ENCODE data around the gene IPPK. TPM values are rescaled to one million over a fixed set of nuclear protein-coding genes. Genes with fewer than 3 reads are reported as not detected.

IPPK gene
- total RNA-seq, 4 donors from 2014 or later: 41.8 to 86.9 (median 46.1) TPM

DNA sequence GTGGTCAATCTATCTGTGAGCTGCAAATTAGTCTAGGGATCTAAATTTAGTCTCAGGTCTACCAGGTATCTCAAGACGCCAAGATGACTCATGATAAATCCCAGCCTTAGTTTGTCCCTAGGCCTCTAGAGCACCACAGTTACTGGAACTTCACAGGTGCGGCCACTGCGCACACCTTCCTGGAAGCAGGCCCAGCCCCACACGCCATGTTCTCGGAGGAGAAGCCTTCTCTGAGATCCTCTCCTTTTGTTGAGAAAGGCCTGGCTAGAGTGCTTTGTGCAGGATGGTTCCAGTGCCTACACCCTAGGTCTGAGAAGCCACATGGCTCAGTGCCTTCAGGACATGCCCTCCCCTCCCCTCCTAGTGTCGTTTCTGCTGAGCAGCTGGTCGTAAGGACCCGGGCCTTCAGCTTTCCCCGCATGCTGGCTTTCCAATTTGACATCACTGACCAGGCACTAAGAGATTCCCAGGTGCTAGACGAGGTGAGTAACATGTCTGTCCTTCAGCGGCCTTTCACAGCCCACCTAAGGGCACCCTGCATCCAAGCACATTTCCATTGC is 51.9 kb downstream of the IPPK start:
- intact Hi-C loops (cut with DNase I): no loop called here
- 73 to 84% methylated on average over 5 to 10 of the region's 11 CpGs for WGBS, 2 donors
- peaks cover 0 to 94% (median 28%) of the 10 kb centered on the region in 3 donors for H3K36me3 ChIP-seq
- H3K27me3 ChIP-seq: no peaks in the 10 kb centered on the region
- H3K4me1 ChIP-seq: peaks cover 10 to 63% (median 32%) of the 10 kb centered on the region in 3 donors
- no peak for TF ChIP-seq POLR2A (IDR thresholded peaks at IDR 0.05)
- TF ChIP-seq, protein P1, sequence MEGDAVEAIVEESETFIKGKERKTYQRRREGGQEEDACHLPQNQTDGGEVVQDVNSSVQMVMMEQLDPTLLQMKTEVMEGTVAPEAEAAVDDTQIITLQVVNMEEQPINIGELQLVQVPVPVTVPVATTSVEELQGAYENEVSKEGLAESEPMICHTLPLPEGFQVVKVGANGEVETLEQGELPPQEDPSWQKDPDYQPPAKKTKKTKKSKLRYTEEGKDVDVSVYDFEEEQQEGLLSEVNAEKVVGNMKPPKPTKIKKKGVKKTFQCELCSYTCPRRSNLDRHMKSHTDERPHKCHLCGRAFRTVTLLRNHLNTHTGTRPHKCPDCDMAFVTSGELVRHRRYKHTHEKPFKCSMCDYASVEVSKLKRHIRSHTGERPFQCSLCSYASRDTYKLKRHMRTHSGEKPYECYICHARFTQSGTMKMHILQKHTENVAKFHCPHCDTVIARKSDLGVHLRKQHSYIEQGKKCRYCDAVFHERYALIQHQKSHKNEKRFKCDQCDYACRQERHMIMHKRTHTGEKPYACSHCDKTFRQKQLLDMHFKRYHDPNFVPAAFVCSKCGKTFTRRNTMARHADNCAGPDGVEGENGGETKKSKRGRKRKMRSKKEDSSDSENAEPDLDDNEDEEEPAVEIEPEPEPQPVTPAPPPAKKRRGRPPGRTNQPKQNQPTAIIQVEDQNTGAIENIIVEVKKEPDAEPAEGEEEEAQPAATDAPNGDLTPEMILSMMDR (IDR thresholded peaks at IDR 0.05): no peak
- no peaks in the 10 kb centered on the region for H3K9me3 ChIP-seq
- no peak overlapping the region for H3K4me3 ChIP-seq
- DNase-seq: no peak
- peak overlapping the region; percentile 81 to 92 (median 84) for H3K27ac ChIP-seq

DNA sequence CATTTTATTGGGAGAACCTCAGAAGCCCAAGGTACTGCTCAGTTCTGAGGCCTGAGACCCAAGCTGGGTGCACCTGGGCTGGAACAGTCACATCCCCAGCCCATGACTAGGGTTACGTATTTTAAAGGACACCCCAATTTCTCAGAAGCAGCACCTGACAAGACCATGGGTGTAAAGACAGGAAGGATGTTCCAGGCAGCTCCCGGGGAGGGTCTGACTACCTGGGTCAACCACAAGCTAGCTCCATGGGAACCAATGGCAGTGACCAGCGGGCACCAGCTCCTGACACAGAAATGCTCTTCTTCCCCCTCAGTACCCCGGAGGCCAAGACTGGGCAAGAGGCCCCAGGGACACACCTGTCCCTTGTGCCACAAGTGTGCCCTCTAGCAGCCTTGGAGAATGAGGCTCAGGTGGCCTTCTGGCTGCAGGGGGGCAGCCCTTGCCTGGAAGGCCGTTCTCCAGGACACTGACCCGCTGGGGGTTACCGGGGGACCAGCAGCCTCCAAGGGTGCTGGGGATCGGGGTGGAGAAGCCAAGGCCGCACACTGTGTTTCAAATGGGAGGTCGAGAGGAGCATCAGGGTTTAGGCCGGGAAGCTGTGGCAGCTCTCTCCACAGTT is 52.6 kb downstream of the IPPK start:
- Histone ChIP-seq H3K27me3 (no peaks in the 10 kb centered on the region), H3K9me3 (no peaks in the 10 kb centered on the region), H3K27ac (peak overlapping the region; percentile 81 to 92 (median 84)), H3K4me3 (peak overlapping the region in 1 of 4 donors; percentile 43), H3K4me1 (peaks cover 15 to 70% (median 40%) of the 10 kb centered on the region in 3 donors), H3K36me3 (peaks cover 0 to 95% (median 28%) of the 10 kb centered on the region in 3 donors)
- DNase-seq: no peak
- 85% methylated on average over 5 to 10 of the region's 11 CpGs for WGBS, 2 donors
- TF ChIP-seq, protein P1 (IDR thresholded peaks at IDR 0.05): no peak
- no peak for TF ChIP-seq POLR2A (IDR thresholded peaks at IDR 0.05)
- intact Hi-C loops (cut with DNase I): no loop called here

DNA sequence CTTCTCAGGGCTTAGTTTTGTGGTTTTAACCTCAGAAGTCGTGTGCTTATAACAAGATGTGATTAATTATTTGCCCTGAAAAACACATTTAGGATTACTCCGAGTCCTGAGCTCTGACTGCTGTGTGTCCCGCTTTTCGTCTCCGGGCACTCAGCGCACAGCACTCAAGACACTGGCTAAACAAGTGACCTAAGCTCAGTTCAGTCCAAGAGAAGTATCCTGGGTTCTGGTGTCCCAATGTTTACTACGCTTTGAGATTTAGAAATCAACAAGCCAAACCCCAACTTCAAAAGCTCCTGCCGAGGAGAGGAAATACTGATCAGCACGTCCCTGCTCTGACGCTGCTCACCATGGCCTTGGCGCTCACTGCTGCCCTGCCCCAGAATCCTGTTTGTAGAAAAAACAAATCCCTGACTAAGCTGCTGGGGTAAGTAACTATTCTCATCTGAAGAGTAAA is 53.2 kb downstream of the IPPK start:
- H3K36me3 ChIP-seq: peaks cover 0 to 98% (median 28%) of the 10 kb centered on the region in 3 donors
- H3K27ac ChIP-seq: peak overlapping the region; percentile 81 to 92 (median 84)
- H3K9me3 ChIP-seq: no peaks in the 10 kb centered on the region
- peak overlapping the region in 1 of 4 donors; percentile 43 for H3K4me3 ChIP-seq
- H3K4me1 ChIP-seq: peaks cover 21 to 76% (median 46%) of the 10 kb centered on the region in 3 donors
- no peak for TF ChIP-seq POLR2A (IDR thresholded peaks at IDR 0.05)
- TF ChIP-seq, protein P1 (IDR thresholded peaks at IDR 0.05): no peak
- no peak for DNase-seq
- intact Hi-C loops (cut with DNase I): no loop called here
- no peaks in the 10 kb centered on the region for H3K27me3 ChIP-seq
- 61 to 78% methylated on average over 11 of the region's 11 CpGs for WGBS, 2 donors

DNA sequence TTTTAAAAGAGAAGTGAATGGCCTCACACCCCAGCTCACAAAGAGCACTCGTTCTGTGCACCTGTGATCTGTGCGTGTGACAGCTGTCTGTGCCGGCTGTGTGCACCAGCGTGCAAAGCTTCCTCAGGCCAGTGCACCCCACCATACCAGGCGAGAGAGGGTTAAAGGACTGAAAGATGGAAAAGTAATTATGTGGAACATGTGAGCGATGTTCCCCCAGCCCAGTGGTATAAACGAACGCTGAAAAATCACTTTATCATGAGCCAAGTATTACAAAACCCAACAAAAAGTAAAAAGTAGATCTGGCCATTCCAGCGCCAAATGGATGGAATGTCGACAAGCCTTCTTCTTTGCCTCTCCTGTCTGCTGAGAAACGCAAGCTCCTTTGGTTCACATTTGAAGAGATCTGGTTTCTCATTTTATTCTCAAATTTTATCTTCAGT is 53.7 kb downstream of the IPPK start:
- Histone ChIP-seq H3K27me3 (no peaks in the 10 kb centered on the region), H3K27ac (peak overlapping the region; percentile 81 to 92 (median 84)), H3K36me3 (peaks cover 0 to 98% (median 28%) of the 10 kb centered on the region in 3 donors), H3K4me1 (peaks cover 25 to 81% (median 50%) of the 10 kb centered on the region in 3 donors), H3K4me3 (peak overlapping the region in 1 of 4 donors; percentile 43), H3K9me3 (no peaks in the 10 kb centered on the region)
- no peak for DNase-seq
- TF ChIP-seq, protein P1 (IDR thresholded peaks at IDR 0.05): no peak
- no peak for TF ChIP-seq POLR2A (IDR thresholded peaks at IDR 0.05)
- 57 to 74% methylated on average over 11 of the region's 11 CpGs for WGBS, 2 donors
- intact Hi-C loops (cut with DNase I): no loop called here

DNA sequence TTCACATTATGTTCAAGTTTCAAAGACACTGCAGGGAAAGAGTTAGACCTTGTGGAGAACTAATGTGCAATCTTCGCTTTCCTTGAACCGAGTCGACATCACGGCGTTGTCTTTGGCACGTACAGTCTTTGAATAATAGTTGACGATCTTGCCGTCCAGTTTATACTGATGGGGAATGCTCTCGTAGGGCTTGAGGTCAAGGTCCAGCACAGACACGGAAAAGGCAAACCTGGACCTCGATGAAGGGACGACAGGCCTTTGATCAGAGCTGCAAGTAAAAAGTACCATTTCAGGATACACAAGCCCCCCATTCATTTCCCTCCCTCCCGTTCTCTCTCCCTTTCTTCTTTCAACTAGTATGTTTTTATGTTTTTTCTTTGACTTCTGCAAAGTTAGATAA is 54.1 kb downstream of the IPPK start:
- intact Hi-C loops (cut with DNase I): no loop called here
- H3K4me3 ChIP-seq: no peak overlapping the region
- TF ChIP-seq, protein P1 (IDR thresholded peaks at IDR 0.05): no peak
- no peak for TF ChIP-seq POLR2A (IDR thresholded peaks at IDR 0.05)
- DNase-seq: no peak
- H3K4me1 ChIP-seq: peaks cover 29 to 85% (median 54%) of the 10 kb centered on the region in 3 donors
- no peaks in the 10 kb centered on the region for H3K9me3 ChIP-seq
- WGBS, 2 donors: 57 to 87% methylated on average over 13 of the region's 13 CpGs
- H3K27ac ChIP-seq: peak overlapping the region; percentile 81 to 92 (median 84)
- no peaks in the 10 kb centered on the region for H3K27me3 ChIP-seq
- peaks cover 0 to 98% (median 28%) of the 10 kb centered on the region in 3 donors for H3K36me3 ChIP-seq
